ENCODE data around the gene RHOF.
"Not testable (repeated sequence)": the region's sequence is repeated elsewhere in the genome, so short reads cannot be mapped to it uniquely, and the experiment has no call there.

RHOF gene

DNA sequence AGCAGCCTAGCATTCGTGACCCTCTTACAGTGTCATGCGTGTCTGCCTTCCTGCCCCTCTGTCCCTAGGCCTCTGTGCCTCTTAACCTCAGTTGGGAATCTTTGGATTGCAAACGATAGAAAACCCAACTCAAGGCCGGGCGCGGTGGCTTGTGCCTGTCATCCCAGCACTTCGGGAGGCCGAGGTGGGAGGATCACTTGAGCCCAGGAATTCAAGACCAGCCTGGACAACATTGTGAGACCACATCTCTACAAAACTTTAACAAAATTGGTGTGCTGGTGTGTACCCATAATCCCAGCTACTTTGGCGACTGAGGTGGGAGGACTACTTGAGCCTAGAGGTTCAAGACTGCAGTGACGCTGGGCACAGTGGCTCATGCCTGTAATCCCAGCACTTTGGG is 44.2 kb downstream of the RHOF start:
- Histone ChIP-seq H3K9me2 (replicated peaks; ENCODE audit: insufficient read depth, low read length) (no peaks in the 10 kb centered on the region), H3F3A (ENCODE audit: insufficient read depth) (0 out of 2 replicates have a peak, but pooled peaks cover 3% of the 10 kb centered on the region), H3K36me3 (ENCODE audit: low read length) (no peaks in the 10 kb centered on the region), H3K79me2 (ENCODE audit: insufficient read depth, low read length) (no peaks in the 10 kb centered on the region), H3K9ac (ENCODE audit: low read length) (no peak overlapping the region), H3K27me3 (ENCODE audit: low read length) (no peaks in the 10 kb centered on the region), H3K4me3 (ENCODE audit: insufficient read depth, low read length, poor library complexity, severe bottlenecking) (no peak overlapping the region), H2AFZ (ENCODE audit: low read depth, low read length, severe bottlenecking) (no peak overlapping the region), H3K9me3 (ENCODE audit: insufficient read depth, low read length) (no peaks in the 10 kb centered on the region), H3K4me2 (ENCODE audit: low read depth, low read length, poor library complexity, severe bottlenecking) (no peak overlapping the region), H4K20me1 (ENCODE audit: low read depth, low read length) (no peaks in the 10 kb centered on the region), H3K27ac (ENCODE audit: low read depth, low read length) (no peak overlapping the region)
- TF ChIP-seq CTCF (IDR thresholded peaks at IDR 0.05; ENCODE audit: insufficient read depth, low read length, poor library complexity, severe bottlenecking), result no peak
- TF ChIP-seq EZH2phosphoT487 (conservative IDR thresholded peaks at IDR 0.05; ENCODE audit: low read length), result no peak

GRCh38 chr12:121748571-121749265 is 44.8 kb downstream of the RHOF start:
- Histone ChIP-seq H3K27ac (ENCODE audit: low read depth, low read length) (no peak overlapping the region), H3K79me2 (ENCODE audit: insufficient read depth, low read length) (no peaks in the 10 kb centered on the region), H3K36me3 (ENCODE audit: low read length) (no peaks in the 10 kb centered on the region), H3F3A (ENCODE audit: insufficient read depth) (0 out of 2 replicates have a peak, but pooled peaks cover 3% of the 10 kb centered on the region), H3K4me2 (ENCODE audit: low read depth, low read length, poor library complexity, severe bottlenecking) (no peak overlapping the region), H3K9ac (ENCODE audit: low read length) (no peak overlapping the region), H4K20me1 (ENCODE audit: low read depth, low read length) (no peaks in the 10 kb centered on the region), H3K9me3 (ENCODE audit: insufficient read depth, low read length) (no peaks in the 10 kb centered on the region), H2AFZ (ENCODE audit: low read depth, low read length, severe bottlenecking) (no peak overlapping the region), H3K9me2 (replicated peaks; ENCODE audit: insufficient read depth, low read length) (no peaks in the 10 kb centered on the region), H3K27me3 (ENCODE audit: low read length) (no peaks in the 10 kb centered on the region), H3K4me3 (ENCODE audit: insufficient read depth, low read length, poor library complexity, severe bottlenecking) (no peak overlapping the region)
- no peak for TF ChIP-seq CTCF (IDR thresholded peaks at IDR 0.05; ENCODE audit: insufficient read depth, low read length, poor library complexity, severe bottlenecking)
- no peak for TF ChIP-seq EZH2phosphoT487 (conservative IDR thresholded peaks at IDR 0.05; ENCODE audit: low read length)

- Histone ChIP-seq H3K4me2 (ENCODE audit: low read depth, low read length, poor library complexity, severe bottlenecking) (no peak overlapping the region), H2AFZ (ENCODE audit: low read depth, low read length, severe bottlenecking) (no peak overlapping the region), H3K9me3 (ENCODE audit: insufficient read depth, low read length) (no peaks in the 10 kb centered on the region), H3K79me2 (ENCODE audit: insufficient read depth, low read length) (no peaks in the 10 kb centered on the region), H3K27me3 (ENCODE audit: low read length) (no peaks in the 10 kb centered on the region), H3F3A (ENCODE audit: insufficient read depth) (0 out of 2 replicates have a peak, but pooled peaks cover 3% of the 10 kb centered on the region), H3K4me3 (ENCODE audit: insufficient read depth, low read length, poor library complexity, severe bottlenecking) (no peak overlapping the region), H4K20me1 (ENCODE audit: low read depth, low read length) (no peaks in the 10 kb centered on the region), H3K27ac (ENCODE audit: low read depth, low read length) (no peak overlapping the region), H3K9ac (ENCODE audit: low read length) (no peak overlapping the region), H3K36me3 (ENCODE audit: low read length) (no peaks in the 10 kb centered on the region), H3K9me2 (replicated peaks; ENCODE audit: insufficient read depth, low read length) (no peaks in the 10 kb centered on the region)
- TF ChIP-seq CTCF (IDR thresholded peaks at IDR 0.05; ENCODE audit: insufficient read depth, low read length, poor library complexity, severe bottlenecking), result no peak
- no peak for TF ChIP-seq EZH2phosphoT487 (conservative IDR thresholded peaks at IDR 0.05; ENCODE audit: low read length)
Measured at GRCh38 chr12:121748218-121748570, 45.3 kb downstream of the RHOF start.

GRCh38 chr12:121745545-121745944 is 47.9 kb downstream of the RHOF start:
- not testable (repeated sequence) for H2AFZ ChIP-seq (ENCODE audit: low read depth, low read length, severe bottlenecking); H3K9ac ChIP-seq (ENCODE audit: low read length); H3K27me3 ChIP-seq (ENCODE audit: low read length); H3F3A ChIP-seq (ENCODE audit: insufficient read depth); H3K36me3 ChIP-seq (ENCODE audit: low read length); H3K4me2 ChIP-seq (ENCODE audit: low read depth, low read length, poor library complexity, severe bottlenecking); H3K27ac ChIP-seq (ENCODE audit: low read depth, low read length); H4K20me1 ChIP-seq (ENCODE audit: low read depth, low read length); H3K9me3 ChIP-seq (ENCODE audit: insufficient read depth, low read length); H3K79me2 ChIP-seq (ENCODE audit: insufficient read depth, low read length); H3K9me2 ChIP-seq (replicated peaks; ENCODE audit: insufficient read depth, low read length); H3K4me3 ChIP-seq (ENCODE audit: insufficient read depth, low read length, poor library complexity, severe bottlenecking)
